Stimulated activated naive B cell treated with anti-CD40 and anti-IgM and Interleukin-4, amounts not matched to agents 10 μg/mL and 1 μg/mL and 100 μg/mL, for 72 hours (primary cell): ENCODE data around the gene RARRES2.
A peak's percentile ranks its signal among the peaks of the same experiment; 100 is the strongest.

Experiments
- ATAC-seq, 2 donors: fragments of 150-1000 bp; cut with Tn5 transposase; replicated peaks; 2 replicates each; pipeline ENCODE4 v1.10.0; 2021; ENCODE audit warnings: moderate library complexity in 1 of 2
- DNase-seq: peaks from one replicate; pipeline ENCODE4 v3.0.0; 2021
- H3K27ac Mint-ChIP-seq: one replicate; pipeline ENCODE4 v1.8.0; 2022; ENCODE audit warnings: mild to moderate bottlenecking, mixed read lengths
- H3K27me3 Mint-ChIP-seq, 2 donors: one replicate each; pipeline ENCODE4 v1.8.0; 2022; ENCODE audit warnings: mixed read lengths in 2 of 2
- H3K36me3 Mint-ChIP-seq, 2 donors: one replicate each; pipeline ENCODE4 v1.8.0; 2022; ENCODE audit warnings: mixed read lengths in 2 of 2, mild to moderate bottlenecking in 1 of 2
- H3K4me1 Mint-ChIP-seq, 2 donors: one replicate each; pipeline ENCODE4 v1.8.0; 2022; ENCODE audit warnings: mixed read lengths in 2 of 2, mild to moderate bottlenecking in 1 of 2
- H3K4me3 Mint-ChIP-seq, 2 donors: one replicate each; pipeline ENCODE4 v1.8.0; 2022; ENCODE audit warnings: mild to moderate bottlenecking in 2 of 2, mixed read lengths in 2 of 2, moderate library complexity in 1 of 2
- H3K9me3 Mint-ChIP-seq, 2 donors: one replicate each; pipeline ENCODE4 v1.8.0; 2022; ENCODE audit warnings: mixed read lengths in 2 of 2, mild to moderate bottlenecking in 1 of 2

RARRES2 gene

GRCh38 chr7:150330211-150330885, 11.1 kb downstream of the RARRES2 start:
- ATAC-seq (no peak), DNase-seq (no peak)
- H3K9me3 Mint-ChIP-seq, result no peaks in the 10 kb centered on the region
- H3K27me3 Mint-ChIP-seq, result no peaks in the 10 kb centered on the region
- no peak overlapping the region for H3K27ac Mint-ChIP-seq
- H3K4me1 Mint-ChIP-seq, result peaks cover 5 to 19% of the 10 kb centered on the region in 2 donors
- no peak overlapping the region for H3K4me3 Mint-ChIP-seq
- H3K36me3 Mint-ChIP-seq, result peaks cover 35 to 38% of the 10 kb centered on the region in 2 donors

GRCh38 chr7:150329331-150330120, 11.9 kb downstream of the RARRES2 start:
- DNase-seq, result no peak

GRCh38 chr7:150327308-150327707, 14.1 kb downstream of the RARRES2 start:
- H3K27ac Mint-ChIP-seq, result no peak overlapping the region
- no peaks in the 10 kb centered on the region for H3K9me3 Mint-ChIP-seq
- H3K4me3 Mint-ChIP-seq, result no peak overlapping the region
- ATAC-seq (no peak), DNase-seq (no peak)
- peaks cover 24 to 47% of the 10 kb centered on the region in 2 donors for H3K4me1 Mint-ChIP-seq
- H3K27me3 Mint-ChIP-seq, result no peaks in the 10 kb centered on the region
- H3K36me3 Mint-ChIP-seq, result peaks cover 42 to 46% of the 10 kb centered on the region in 2 donors

More at GRCh38 chr7:150329331-150330120, 11.9 kb downstream of the RARRES2 start:
- H3K9me3 Mint-ChIP-seq, result no peaks in the 10 kb centered on the region
- H3K36me3 Mint-ChIP-seq, result peaks cover 43 to 46% of the 10 kb centered on the region in 2 donors
- H3K27ac Mint-ChIP-seq, result no peak overlapping the region
- H3K4me3 Mint-ChIP-seq, result no peak overlapping the region
- H3K4me1 Mint-ChIP-seq, result peaks cover 12 to 27% of the 10 kb centered on the region in 2 donors
- H3K27me3 Mint-ChIP-seq, result no peaks in the 10 kb centered on the region
- no peak for ATAC-seq

GRCh38 chr7:150326657-150327268, 14.7 kb downstream of the RARRES2 start:
- Mint-ChIP-seq H3K36me3 (peaks cover 42 to 46% of the 10 kb centered on the region in 2 donors), H3K4me3 (no peak overlapping the region), H3K27me3 (no peaks in the 10 kb centered on the region), H3K4me1 (peaks cover 28 to 53% of the 10 kb centered on the region in 2 donors), H3K9me3 (no peaks in the 10 kb centered on the region), H3K27ac (no peak overlapping the region)
- DNase-seq, result no peak
- ATAC-seq, result peak in 1 of 2 donors; percentile 24

GRCh38 chr7:150325901-150326300, 15.5 kb downstream of the RARRES2 start:
- peaks cover 37 to 39% of the 10 kb centered on the region in 2 donors for H3K36me3 Mint-ChIP-seq
- no peak overlapping the region for H3K27ac Mint-ChIP-seq
- H3K4me3 Mint-ChIP-seq, result no peak overlapping the region

GRCh38 chr7:150325110-150325611, 16.3 kb downstream of the RARRES2 start:
- Mint-ChIP-seq H3K27ac (no peak overlapping the region), H3K4me3 (peak overlapping the region; percentile 96 to 97), H3K36me3 (peaks cover 37 to 39% of the 10 kb centered on the region in 2 donors), H3K9me3 (no peaks in the 10 kb centered on the region), H3K27me3 (no peaks in the 10 kb centered on the region), H3K4me1 (peaks cover 38 to 64% of the 10 kb centered on the region in 2 donors)
- no peak for ATAC-seq
- DNase-seq, result no peak

More at GRCh38 chr7:150325901-150326300, 15.5 kb downstream of the RARRES2 start:
- no peak for ATAC-seq
- DNase-seq, result no peak
- no peaks in the 10 kb centered on the region for H3K9me3 Mint-ChIP-seq
- peaks cover 34 to 59% of the 10 kb centered on the region in 2 donors for H3K4me1 Mint-ChIP-seq
- no peaks in the 10 kb centered on the region for H3K27me3 Mint-ChIP-seq

- Mint-ChIP-seq H3K36me3 (peaks cover 37 to 39% of the 10 kb centered on the region in 2 donors), H3K9me3 (no peaks in the 10 kb centered on the region)
- no peak for ATAC-seq
These were observed 17.0 kb downstream of the RARRES2 start for GRCh38 chr7:150324373-150324961.

GRCh38 chr7:150323682-150324372, 17.6 kb downstream of the RARRES2 start:
- peaks cover 33 to 34% of the 10 kb centered on the region in 2 donors for H3K36me3 Mint-ChIP-seq
- no peaks in the 10 kb centered on the region for H3K9me3 Mint-ChIP-seq
- peaks cover 41 to 76% of the 10 kb centered on the region in 2 donors for H3K4me1 Mint-ChIP-seq
- H3K27me3 Mint-ChIP-seq, result no peaks in the 10 kb centered on the region
- DNase-seq, result no peak
- ATAC-seq, result peak; percentile 30 to 33
- peak overlapping the region; percentile 98 for H3K27ac Mint-ChIP-seq
- peak overlapping the region; percentile 96 to 97 for H3K4me3 Mint-ChIP-seq

More at GRCh38 chr7:150324373-150324961, 17.0 kb downstream of the RARRES2 start:
- no peaks in the 10 kb centered on the region for H3K27me3 Mint-ChIP-seq
- H3K4me1 Mint-ChIP-seq, result peaks cover 41 to 71% of the 10 kb centered on the region in 2 donors
- no peak for DNase-seq
- peak overlapping the region; percentile 25 for H3K27ac Mint-ChIP-seq
- peak overlapping the region; percentile 96 to 97 for H3K4me3 Mint-ChIP-seq

GRCh38 chr7:150322833-150323681, 18.4 kb downstream of the RARRES2 start, which contains the start of the genes ACTR3C and LRRC61:
Gene ACTR3C, minus strand, starts transcription at chr7:150323545. Its CDS starts 28,249 bp downstream, at chr7:150295296.
Gene LRRC61, plus strand, starts transcription at chr7:150323355. Its CDS starts 13,507 bp downstream, at chr7:150336862.
- H3K27me3 Mint-ChIP-seq, result no peaks in the 10 kb centered on the region
- H3K36me3 Mint-ChIP-seq, result peaks cover 28 to 30% of the 10 kb centered on the region in 2 donors
- ATAC-seq (peak; percentile 61 to 73), DNase-seq (peak; percentile 63)
- H3K4me1 Mint-ChIP-seq, result peaks cover 43 to 83% of the 10 kb centered on the region in 2 donors
- H3K9me3 Mint-ChIP-seq, result no peaks in the 10 kb centered on the region
- peak within 1 kb of the TSS; percentile 96 to 97 for H3K4me3 Mint-ChIP-seq
- peak within 1 kb of the TSS; percentile 98 for H3K27ac Mint-ChIP-seq

- ATAC-seq, result peak; percentile 38 to 49
- no peaks in the 10 kb centered on the region for H3K27me3 Mint-ChIP-seq
- H3K4me1 Mint-ChIP-seq, result peaks cover 43 to 81% of the 10 kb centered on the region in 2 donors
- peaks cover 27 to 31% of the 10 kb centered on the region in 2 donors for H3K36me3 Mint-ChIP-seq
- peak overlapping the region; percentile 96 to 97 for H3K4me3 Mint-ChIP-seq
- no peaks in the 10 kb centered on the region for H3K9me3 Mint-ChIP-seq
- no peak for DNase-seq
- peak overlapping the region; percentile 98 for H3K27ac Mint-ChIP-seq
These were observed 19.2 kb downstream of the RARRES2 start for GRCh38 chr7:150322114-150322832.

- H3K4me1 Mint-ChIP-seq, result peaks cover 43 to 76% of the 10 kb centered on the region in 2 donors
- no peak overlapping the region for H3K27ac Mint-ChIP-seq
- DNase-seq, result no peak
- H3K9me3 Mint-ChIP-seq, result no peaks in the 10 kb centered on the region
- peaks cover 23 to 26% of the 10 kb centered on the region in 2 donors for H3K36me3 Mint-ChIP-seq
- peak overlapping the region; percentile 96 to 97 for H3K4me3 Mint-ChIP-seq
- no peak for ATAC-seq
- no peaks in the 10 kb centered on the region for H3K27me3 Mint-ChIP-seq
These were observed 19.7 kb downstream of the RARRES2 start for GRCh38 chr7:150321788-150322113.
